GM18858 (cell line): ENCODE measurements around the gene MEGF6.
"Not testable (repeated sequence)": the region's sequence is repeated elsewhere in the genome, so short reads cannot be mapped to it uniquely, and the experiment has no call there.

Experiments used
- ATAC-seq: cut with Tn5 transposase; IDR thresholded peaks from one replicate; pipeline ENCODE4 v1.9.1; 2021; ENCODE audit not compliant: unreplicated experiment

MEGF6 gene

GRCh38 chr1:3596663-3597598 lies 14.4 kb downstream of the MEGF6 start:
- no peak for ATAC-seq

GRCh38 chr1:3595949-3596348 lies 15.4 kb downstream of the MEGF6 start:
- no peak for ATAC-seq

- ATAC-seq, result no peak
Observed at GRCh38 chr1:3594706-3595377, 16.5 kb downstream of the MEGF6 start.

GRCh38 chr1:3593745-3594144 lies 17.6 kb downstream of the MEGF6 start:
- ATAC-seq, result no peak

GRCh38 chr1:3593334-3593733 lies 18.0 kb downstream of the MEGF6 start:
- no peak for ATAC-seq

- ATAC-seq, result no peak
Observed at GRCh38 chr1:3590951-3591865, 20.1 kb downstream of the MEGF6 start.

- ATAC-seq, result no peak
Observed at GRCh38 chr1:3590139-3590763, 21.1 kb downstream of the MEGF6 start.

GRCh38 chr1:3588395-3588794 lies 22.9 kb downstream of the MEGF6 start:
- ATAC-seq, result no peak

- no peak for ATAC-seq
Observed at GRCh38 chr1:3586986-3587759, 24.1 kb downstream of the MEGF6 start.

- no peak for ATAC-seq
Observed at GRCh38 chr1:3585940-3586568, 25.3 kb downstream of the MEGF6 start.

- not testable (repeated sequence) for ATAC-seq
Observed at GRCh38 chr1:3585353-3585868, 25.9 kb downstream of the MEGF6 start.

GRCh38 chr1:3584915-3585314 lies 26.4 kb downstream of the MEGF6 start:
- no peak for ATAC-seq

- ATAC-seq, result not testable (repeated sequence)
Observed at GRCh38 chr1:3583751-3584150, 27.6 kb downstream of the MEGF6 start.

GRCh38 chr1:3581296-3582036 lies 29.8 kb downstream of the MEGF6 start:
- no peak for ATAC-seq

GRCh38 chr1:3580231-3580630 lies 31.1 kb downstream of the MEGF6 start:
- ATAC-seq, result no peak

GRCh38 chr1:3579626-3580025 lies 31.7 kb downstream of the MEGF6 start:
- ATAC-seq, result no peak

GRCh38 chr1:3578906-3579305 lies 32.4 kb downstream of the MEGF6 start:
- no peak for ATAC-seq

- ATAC-seq, result no peak
Observed at GRCh38 chr1:3578433-3578805, 32.9 kb downstream of the MEGF6 start.
